HCT116 (cell line): ENCODE measurements around the gene BCKDHB. TPM values are rescaled to one million over a fixed set of nuclear protein-coding genes. Genes with fewer than 3 reads are reported as not detected.

ENCODE experiments used
- ATAC-seq: fragments of 200-7000 bp; cut with Tn5 transposase; 2 replicates; pipeline ENCODE4 v1.9.1; 2020; ENCODE audit warnings: mild to moderate bottlenecking, moderate library complexity
- BruUV-seq: library from RNA; stranded (reverse); fragments of 400-500 nt; replicated peaks from 2 replicates; lab custom pipeline; 2021; lab: Mats Ljungman, UMichigan
- CTCF ChIA-PET: fragments of 300-600 bp; sonication (Branson Sonifier 250); formaldehyde crosslinking; loops from one replicate; lab custom pipeline; 2021; ENCODE audit warnings: antibody characterized with exemption; lab: Charles Lee
- POLR2A ChIA-PET: fragments of 300-600, 350-600 bp; sonication (Branson Sonifier 250); formaldehyde crosslinking; loops from one replicate; lab custom pipeline; 2021; ENCODE audit warnings: antibody characterized with exemption; lab: Charles Lee
- RAD21 ChIA-PET, 2 experiments: fragments of 300-600 bp; sonication (Branson Sonifier 250); formaldehyde crosslinking; loops; one replicate each; lab custom pipeline; 2023; ENCODE audit warnings: low total read pairs in 2 of 2; ENCODE audit not compliant: uncharacterized antibody in 2 of 2, unreplicated experiment in 2 of 2, low non-redundant PET in 1 of 2; lab: Charles Lee
- DNase-seq: peaks from one replicate; pipeline ENCODE4 v3.0.0-alpha.2; 2010; ENCODE audit warnings: low read depth, low spot score
- H2AFZ ChIP-seq: fragments of 200-600 bp; shearing (Covaris generic), sonication (generic); 2 replicates; pipeline ENCODE4 v1.6.1; 2017; ENCODE audit warnings: low read depth, mixed run types, mixed read lengths, antibody characterized with exemption, low read length; ENCODE audit not compliant: poor library complexity, severe bottlenecking
- H3K27ac ChIP-seq: 2 replicates; pipeline ENCODE4 v1.5.1; 2012; ENCODE audit warnings: low read depth, low read length
- H3K27me3 ChIP-seq: fragments of 200-600 bp; sonication (generic); 2 replicates; pipeline ENCODE4 v1.6.1; 2016; ENCODE audit warnings: mixed run types, low read length, mixed read lengths; ENCODE audit not compliant: insufficient read depth
- H3K36me3 ChIP-seq, 2 experiments: fragments of 200-500 bp in 1 of 2; fragments of 200-600 bp in 1 of 2; sonication (Bioruptor generic) in 1 of 2; sonication (generic) in 1 of 2; 2 replicates each; pipeline versions ENCODE4 v1.5.1 to v1.6.1; 2014 to 2016; ENCODE audit warnings: low read length in 2 of 2, inconsistent platforms in 1 of 2, mixed read lengths in 1 of 2, mixed run types in 1 of 2; ENCODE audit not compliant: insufficient read depth in 2 of 2, control insufficient read depth in 1 of 2
- H3K4me1 ChIP-seq, 2 experiments: fragments of 200-600 bp in 1 of 2; sonication (generic) in 1 of 2; 2 replicates each; pipeline versions ENCODE4 v1.5.1 to v1.6.1; 2012 to 2017; ENCODE audit warnings: low read length in 2 of 2, inconsistent platforms in 1 of 2, mild to moderate bottlenecking in 1 of 2, mixed read lengths in 1 of 2, mixed run types in 1 of 2, moderate library complexity in 1 of 2; ENCODE audit not compliant: insufficient read depth in 2 of 2, control insufficient read depth in 1 of 2
- H3K4me2 ChIP-seq: fragments of 200-600 bp; sonication (generic); 2 replicates; pipeline ENCODE4 v1.6.1; 2017; ENCODE audit warnings: mixed run types, low read length, mixed read lengths
- H3K4me3 ChIP-seq, 2 experiments: fragments of 200-600 bp in 1 of 2; sonication (generic) in 1 of 2; replicated peaks in 1 of 2; 2 replicates each; pipeline ENCODE4 v1.5.1; 2011 to 2016; ENCODE audit warnings: low read length in 2 of 2, control low read depth in 1 of 2, low read depth in 1 of 2, mild to moderate bottlenecking in 1 of 2, mixed read lengths in 1 of 2, mixed run types in 1 of 2
- H3K79me2 ChIP-seq: fragments of 200-600 bp; sonication (generic); 2 replicates; pipeline ENCODE4 v1.6.1; 2017; ENCODE audit warnings: mild to moderate bottlenecking, mixed run types, low read length, moderate library complexity, mixed read lengths; ENCODE audit not compliant: insufficient read depth
- H3K9ac ChIP-seq: fragments of 200-600 bp; sonication (generic); 2 replicates; pipeline ENCODE4 v1.6.1; 2016; ENCODE audit warnings: low read length, mixed read lengths
- H3K9me2 ChIP-seq: fragments of 200-600 bp; sonication (generic), shearing (Covaris generic); 2 replicates; pipeline ENCODE4 v1.6.1; 2017; ENCODE audit warnings: mixed run types, mild to moderate bottlenecking, moderate library complexity; ENCODE audit not compliant: insufficient read depth
- H3K9me3 ChIP-seq, 2 experiments: fragments of 200-500 bp in 1 of 2; fragments of 200-600 bp in 1 of 2; sonication (Bioruptor generic) in 1 of 2; sonication (generic) in 1 of 2; 2 replicates each; pipeline ENCODE4 v1.6.1; 2014 to 2017; ENCODE audit warnings: low read length in 2 of 2, mixed read lengths in 2 of 2, inconsistent platforms in 1 of 2, low read depth in 1 of 2, mild to moderate bottlenecking in 1 of 2, mixed run types in 1 of 2, moderate library complexity in 1 of 2; ENCODE audit not compliant: control insufficient read depth in 1 of 2, insufficient read depth in 1 of 2
- H4K20me1 ChIP-seq: fragments of 200-600 bp; sonication (generic), shearing (Covaris generic); 2 replicates; pipeline ENCODE4 v1.6.1; 2017; ENCODE audit warnings: mixed run types, mild to moderate bottlenecking, moderate library complexity; ENCODE audit not compliant: insufficient read depth
- CBX3 ChIP-seq: IDR thresholded peaks from 2 replicates; pipeline ENCODE4 v1.6.1; 2012; ENCODE audit warnings: low read depth
- EGR1 ChIP-seq: IDR thresholded peaks from 2 replicates; pipeline ENCODE4 v1.6.1; 2012; ENCODE audit warnings: low read depth
- ELF1 ChIP-seq: IDR thresholded peaks from 2 replicates; pipeline ENCODE4 v1.6.1; 2012; ENCODE audit warnings: low read depth, borderline replicate concordance
- EZH2phosphoT487 ChIP-seq: fragments of 200-600 bp; IDR thresholded peaks from 2 replicates; pipeline ENCODE4 v1.6.1; 2018; ENCODE audit warnings: antibody characterized with exemption, borderline replicate concordance
- FOSL1 ChIP-seq: IDR thresholded peaks from 2 replicates; pipeline ENCODE4 v1.6.1; 2012; ENCODE audit warnings: low read depth
- SP1 ChIP-seq: IDR thresholded peaks from 2 replicates; pipeline ENCODE4 v1.6.1; 2012; ENCODE audit warnings: low read depth
- SRF ChIP-seq: IDR thresholded peaks from 2 replicates; pipeline ENCODE4 v1.6.1; 2012; ENCODE audit warnings: low read depth
- TCF7L2 ChIP-seq: IDR thresholded peaks from 2 replicates; pipeline ENCODE4 v1.7.0; 2011; ENCODE audit warnings: borderline replicate concordance, inconsistent platforms; ENCODE audit not compliant: insufficient read depth, insufficient read length; ENCODE audit errors: extremely low read depth
- YY1 ChIP-seq: IDR thresholded peaks from 2 replicates; pipeline ENCODE4 v1.6.1; 2011; ENCODE audit warnings: low read length, low read depth, moderate library complexity, mild to moderate bottlenecking; ENCODE audit not compliant: insufficient replicate concordance; ENCODE audit errors: extremely low read depth
- ZNF274 ChIP-seq: fragments of 200-500 bp; sonication (Bioruptor generic); IDR thresholded peaks from 2 replicates; pipeline ENCODE4 v1.6.1; 2014; ENCODE audit warnings: mild to moderate bottlenecking, low read depth, low read length, inconsistent platforms
- intact Hi-C: fragments of 100-400 bp; cut with micrococcal nuclease; formaldehyde crosslinking; loops from 2 replicates; pipeline ENCODE4 v1.10.0; 2022
- total RNA-seq: library from RNA; stranded (reverse); gene quantifications from one replicate; pipeline ENCODE4 v1.2.1, GENCODE V29; 2021; ENCODE audit not compliant: unreplicated experiment
- TF ChIP-seq, protein P1 (sequence below): IDR thresholded peaks from 2 replicates; pipeline ENCODE4 v1.6.1; 2012

BCKDHB gene
- total RNA-seq, 1 experiment from 2014 or later, result 11.2 TPM

DNA sequence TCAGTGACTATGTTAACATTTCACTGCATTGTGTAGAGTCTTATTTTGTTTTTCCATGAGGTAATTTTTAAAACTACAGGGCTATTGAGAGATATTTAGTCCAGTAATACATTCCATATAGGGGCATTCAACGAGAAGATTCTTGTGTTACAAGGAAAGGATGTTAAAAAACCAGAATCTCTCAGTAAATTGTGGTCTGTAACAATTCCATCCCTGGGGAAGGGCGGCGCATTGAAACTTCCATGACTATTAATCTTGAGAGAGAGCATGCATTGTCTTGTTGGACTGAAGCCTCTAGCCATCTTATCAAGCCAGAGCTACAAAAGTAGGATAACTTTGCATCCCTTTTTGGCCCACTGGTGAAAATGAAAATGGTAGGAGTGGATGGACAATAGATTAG, 119.7 kb downstream of the BCKDHB start:
- RAD21 ChIA-PET, result no interaction called here
- no peaks in the 10 kb centered on the region for H3K9me3 ChIP-seq
- H3K4me2 ChIP-seq, result no peak overlapping the region
- no peak overlapping the region for H3K27ac ChIP-seq
- POLR2A ChIA-PET, result no interaction called here
- no peak for ATAC-seq
- H3K9ac ChIP-seq, result no peak overlapping the region
- H3K4me1 ChIP-seq, result no peaks in the 10 kb centered on the region
- no peak overlapping the region for H3K4me3 ChIP-seq
- DNase-seq, result no peak
- CTCF ChIA-PET, result no interaction called here
- TF ChIP-seq, protein P1, sequence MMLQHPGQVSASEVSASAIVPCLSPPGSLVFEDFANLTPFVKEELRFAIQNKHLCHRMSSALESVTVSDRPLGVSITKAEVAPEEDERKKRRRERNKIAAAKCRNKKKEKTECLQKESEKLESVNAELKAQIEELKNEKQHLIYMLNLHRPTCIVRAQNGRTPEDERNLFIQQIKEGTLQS, result no peak
- TF ChIP-seq SRF (no peak), TCF7L2 (no peak), EZH2phosphoT487 (no peak), ZNF274 (no peak)
- no peaks in the 10 kb centered on the region for H3K27me3 ChIP-seq
- no peaks in the 10 kb centered on the region for H3K79me2 ChIP-seq
- intact Hi-C loops, result no loop called here
- BruUV-seq, result no TSS peak
- H3K9me2 ChIP-seq, result no peaks in the 10 kb centered on the region
- H2AFZ ChIP-seq, result no peak overlapping the region
- H4K20me1 ChIP-seq, result no peaks in the 10 kb centered on the region
- 0 out of 4 replicates have a peak, but pooled peaks cover 0 to 3% of the 10 kb centered on the region in 2 experiments for H3K36me3 ChIP-seq

DNA sequence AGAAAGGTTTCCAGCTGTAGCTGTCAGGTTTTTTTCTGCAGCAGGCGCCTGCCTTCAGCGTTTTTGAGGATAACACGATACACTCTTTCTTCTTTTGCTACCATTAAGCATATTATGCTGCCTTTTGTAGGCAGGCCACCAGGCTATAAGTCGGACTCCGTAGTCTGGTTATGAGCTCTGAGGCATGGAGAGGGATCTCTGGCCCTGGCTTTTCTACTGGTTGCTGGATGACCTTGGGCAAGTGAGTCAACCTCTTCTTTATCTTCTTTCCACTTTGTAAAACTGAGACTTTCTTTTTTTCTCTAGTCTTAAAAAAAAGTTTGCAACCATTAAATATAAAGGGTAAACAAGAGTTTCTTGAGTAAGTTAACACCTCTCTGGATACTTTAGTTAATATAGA, 120.2 kb downstream of the BCKDHB start:
- POLR2A ChIA-PET, result no interaction called here
- BruUV-seq, result no TSS peak
- intact Hi-C loops, result no loop called here

More for the DNA sequence above, 120.2 kb downstream of the BCKDHB start:
- Histone ChIP-seq H3K9me2 (no peaks in the 10 kb centered on the region), H3K27ac (no peak overlapping the region), H4K20me1 (no peaks in the 10 kb centered on the region)
- no peak for DNase-seq
- RAD21 ChIA-PET, result no interaction called here
- CTCF ChIA-PET, result no interaction called here
- no peak for TF ChIP-seq EGR1
- TF ChIP-seq, protein P1, result no peak
- no peak for TF ChIP-seq EZH2phosphoT487
- TF ChIP-seq ELF1, result no peak
- no peak for TF ChIP-seq SP1
- TF ChIP-seq FOSL1, result no peak
- no peak for TF ChIP-seq CBX3
- TF ChIP-seq YY1, result no peak
- TF ChIP-seq, all 23 proteins: peak for 0
- Histone ChIP-seq H3K36me3 (0 out of 4 replicates have a peak, but pooled peaks cover 0 to 3% of the 10 kb centered on the region in 2 experiments), H3K9ac (no peak overlapping the region), H3K4me3 (no peak overlapping the region), H3K9me3 (no peaks in the 10 kb centered on the region), H3K79me2 (no peaks in the 10 kb centered on the region), H2AFZ (no peak overlapping the region), H3K4me2 (no peak overlapping the region), H3K27me3 (no peaks in the 10 kb centered on the region), H3K4me1 (no peaks in the 10 kb centered on the region)
- ATAC-seq, result no peak
